ENCODE data around the gene SCAF1.

The SCAF1 gene

DNA sequence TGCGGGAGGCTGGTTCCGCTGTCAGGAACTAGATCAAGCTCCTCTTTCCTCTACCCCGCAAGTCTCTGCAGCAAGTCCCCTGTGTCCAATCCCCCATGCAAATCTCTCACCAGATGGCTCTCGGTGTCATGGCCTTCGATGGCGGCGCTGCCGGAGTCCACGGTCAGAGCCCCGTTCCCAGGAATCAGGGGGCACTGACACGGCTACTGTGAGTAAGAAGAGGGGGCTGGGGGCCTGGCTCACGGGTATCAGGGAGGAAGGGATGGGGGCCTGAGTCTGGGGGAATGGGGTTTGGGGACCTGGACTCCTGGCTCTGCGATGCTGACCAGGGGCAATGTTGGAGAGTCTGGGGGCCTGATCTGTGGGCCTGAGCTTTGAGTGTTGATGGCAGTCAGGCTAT is 4.0 kb downstream of the SCAF1 start:
- Histone ChIP-seq H3K4me2 (ENCODE audit: low read depth, low read length) (no peak overlapping the region), H3K4me1 (ENCODE audit: low read length) (peaks cover 8% of the 10 kb centered on the region), H3K9me3 (replicated peaks; ENCODE audit: insufficient read depth, low read length) (no peaks in the 10 kb centered on the region), H3F3A (ENCODE audit: insufficient read depth, low read length) (peaks cover 5% of the 10 kb centered on the region), H3K36me3 (replicated peaks; ENCODE audit: insufficient read depth, low read length) (no peaks in the 10 kb centered on the region), H3K9me2 (replicated peaks; ENCODE audit: insufficient read depth, low read length) (no peaks in the 10 kb centered on the region), H3K4me3 (ENCODE audit: low read length) (no peak overlapping the region), H3K27me3 (replicated peaks; ENCODE audit: insufficient read depth, low read length) (no peaks in the 10 kb centered on the region), H2AFZ (ENCODE audit: low read length) (no peak overlapping the region), H3K79me2 (ENCODE audit: low read length) (peaks cover 71% of the 10 kb centered on the region), H3K27ac (ENCODE audit: low read length) (no peak overlapping the region), H3K9ac (ENCODE audit: low read length) (no peak overlapping the region), H4K20me1 (ENCODE audit: insufficient read depth, low read length) (no peaks in the 10 kb centered on the region)
- TF ChIP-seq, protein P1, sequence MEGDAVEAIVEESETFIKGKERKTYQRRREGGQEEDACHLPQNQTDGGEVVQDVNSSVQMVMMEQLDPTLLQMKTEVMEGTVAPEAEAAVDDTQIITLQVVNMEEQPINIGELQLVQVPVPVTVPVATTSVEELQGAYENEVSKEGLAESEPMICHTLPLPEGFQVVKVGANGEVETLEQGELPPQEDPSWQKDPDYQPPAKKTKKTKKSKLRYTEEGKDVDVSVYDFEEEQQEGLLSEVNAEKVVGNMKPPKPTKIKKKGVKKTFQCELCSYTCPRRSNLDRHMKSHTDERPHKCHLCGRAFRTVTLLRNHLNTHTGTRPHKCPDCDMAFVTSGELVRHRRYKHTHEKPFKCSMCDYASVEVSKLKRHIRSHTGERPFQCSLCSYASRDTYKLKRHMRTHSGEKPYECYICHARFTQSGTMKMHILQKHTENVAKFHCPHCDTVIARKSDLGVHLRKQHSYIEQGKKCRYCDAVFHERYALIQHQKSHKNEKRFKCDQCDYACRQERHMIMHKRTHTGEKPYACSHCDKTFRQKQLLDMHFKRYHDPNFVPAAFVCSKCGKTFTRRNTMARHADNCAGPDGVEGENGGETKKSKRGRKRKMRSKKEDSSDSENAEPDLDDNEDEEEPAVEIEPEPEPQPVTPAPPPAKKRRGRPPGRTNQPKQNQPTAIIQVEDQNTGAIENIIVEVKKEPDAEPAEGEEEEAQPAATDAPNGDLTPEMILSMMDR (IDR thresholded peaks at IDR 0.05; ENCODE audit: low read length): no peak
- no peak for TF ChIP-seq EZH2 (optimal IDR thresholded peaks at IDR 0.05; ENCODE audit: low read depth, low read length)
- no peak for TF ChIP-seq EZH2phosphoT487 (IDR thresholded peaks at IDR 0.05; ENCODE audit: low read length)
- no peak for DNase-seq

DNA sequence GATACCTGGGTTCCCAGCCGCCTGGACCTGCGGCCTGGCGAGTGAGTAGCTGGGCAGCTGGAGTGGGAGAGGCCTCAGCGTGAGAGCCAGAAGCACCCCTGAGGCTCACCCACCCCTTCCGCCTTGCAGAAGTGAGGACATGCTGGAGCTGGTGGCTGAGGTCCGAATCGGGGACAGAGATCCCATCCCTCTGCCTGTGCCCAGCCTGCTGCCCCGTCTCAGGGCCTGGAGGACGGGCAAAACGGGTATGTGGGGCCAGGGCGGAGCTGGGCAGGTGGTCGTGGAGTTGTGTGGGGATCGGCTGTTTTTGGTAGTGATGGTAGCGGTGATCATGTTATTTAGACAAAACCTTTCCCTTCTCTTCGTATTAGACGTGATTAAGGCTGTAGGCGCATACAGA is 4.6 kb downstream of the SCAF1 start:
- Histone ChIP-seq H3K9ac (ENCODE audit: low read length) (no peak overlapping the region), H3K9me3 (replicated peaks; ENCODE audit: insufficient read depth, low read length) (no peaks in the 10 kb centered on the region), H3K36me3 (replicated peaks; ENCODE audit: insufficient read depth, low read length) (no peaks in the 10 kb centered on the region), H3K9me2 (replicated peaks; ENCODE audit: insufficient read depth, low read length) (no peaks in the 10 kb centered on the region), H3K79me2 (ENCODE audit: low read length) (peaks cover 74% of the 10 kb centered on the region), H4K20me1 (ENCODE audit: insufficient read depth, low read length) (no peaks in the 10 kb centered on the region), H3K27ac (ENCODE audit: low read length) (no peak overlapping the region), H3K4me3 (ENCODE audit: low read length) (no peak overlapping the region), H2AFZ (ENCODE audit: low read length) (no peak overlapping the region), H3K4me2 (ENCODE audit: low read depth, low read length) (no peak overlapping the region), H3K4me1 (ENCODE audit: low read length) (peaks cover 8% of the 10 kb centered on the region), H3K27me3 (replicated peaks; ENCODE audit: insufficient read depth, low read length) (no peaks in the 10 kb centered on the region), H3F3A (ENCODE audit: insufficient read depth, low read length) (no peaks in the 10 kb centered on the region)
- TF ChIP-seq EZH2 (optimal IDR thresholded peaks at IDR 0.05; ENCODE audit: low read depth, low read length) (no peak), EZH2phosphoT487 (IDR thresholded peaks at IDR 0.05; ENCODE audit: low read length) (no peak)
- TF ChIP-seq, protein P1 (IDR thresholded peaks at IDR 0.05; ENCODE audit: low read length): no peak
- no peak for DNase-seq

- Histone ChIP-seq H3F3A (ENCODE audit: insufficient read depth, low read length) (no peaks in the 10 kb centered on the region), H3K4me1 (ENCODE audit: low read length) (no peaks in the 10 kb centered on the region), H3K27ac (ENCODE audit: low read length) (no peak overlapping the region), H3K4me2 (ENCODE audit: low read depth, low read length) (no peak overlapping the region), H3K27me3 (replicated peaks; ENCODE audit: insufficient read depth, low read length) (no peaks in the 10 kb centered on the region), H4K20me1 (ENCODE audit: insufficient read depth, low read length) (no peaks in the 10 kb centered on the region), H3K9ac (ENCODE audit: low read length) (no peak overlapping the region), H2AFZ (ENCODE audit: low read length) (no peak overlapping the region), H3K9me3 (replicated peaks; ENCODE audit: insufficient read depth, low read length) (no peaks in the 10 kb centered on the region), H3K9me2 (replicated peaks; ENCODE audit: insufficient read depth, low read length) (no peaks in the 10 kb centered on the region), H3K4me3 (ENCODE audit: low read length) (no peak overlapping the region), H3K79me2 (ENCODE audit: low read length) (peaks cover 33% of the 10 kb centered on the region), H3K36me3 (replicated peaks; ENCODE audit: insufficient read depth, low read length) (no peaks in the 10 kb centered on the region; the same call in 1 of the 2 replicates)
- DNase-seq: no peak
- TF ChIP-seq EZH2phosphoT487 (IDR thresholded peaks at IDR 0.05; ENCODE audit: low read length) (no peak), EZH2 (optimal IDR thresholded peaks at IDR 0.05; ENCODE audit: low read depth, low read length) (no peak)
Measured at GRCh38 chr19:49651029-49651819, 9.2 kb downstream of the SCAF1 start.

All from MM.1S (cell line).